Activated T-helper 1 cell treated with anti-CD3 and anti-CD28 coated beads, Interleukin-12 subunit alpha, Interleukin-12 subunit beta, Interleukin-2, Interleukin-4 antibody, amounts not matched to agents 30 ng/mL and 10 ng/mL and 1 ng/mL, durations not matched to agents 14 hours and 24 hours and 36 hours (primary cell): Measurements from ENCODE around the gene CYP11A1. TPM values are rescaled to one million over a fixed set of nuclear protein-coding genes. Genes with fewer than 3 reads are reported as not detected.

ENCODE experiments used
- DNase-seq: peaks from one replicate; pipeline ENCODE4 v3.0.0; 2021; ENCODE audit warnings: low spot score
- H3K27ac Mint-ChIP-seq: one replicate; pipeline ENCODE4 v1.8.0; 2021; ENCODE audit warnings: mild to moderate bottlenecking, mixed read lengths
- H3K27me3 Mint-ChIP-seq: one replicate; pipeline ENCODE4 v1.8.0; 2022; ENCODE audit warnings: mild to moderate bottlenecking, moderate library complexity, mixed read lengths; ENCODE audit not compliant: insufficient read depth
- H3K36me3 Mint-ChIP-seq: one replicate; pipeline ENCODE4 v1.8.0; 2021; ENCODE audit warnings: low read depth, mixed read lengths
- H3K4me1 Mint-ChIP-seq: one replicate; pipeline ENCODE4 v1.8.0; 2021; ENCODE audit warnings: low read depth, mixed read lengths
- H3K4me3 Mint-ChIP-seq: one replicate; pipeline ENCODE4 v1.8.0; 2021; ENCODE audit warnings: mild to moderate bottlenecking, moderate library complexity, mixed read lengths
- H3K9me3 Mint-ChIP-seq: one replicate; pipeline ENCODE4 v1.8.0; 2021; ENCODE audit warnings: mixed read lengths
- intact Hi-C: fragments of 100-400 bp; cut with micrococcal nuclease; formaldehyde crosslinking; loops from one replicate; pipeline ENCODE4 v1.15.1; 2024
- total RNA-seq: library from RNA; stranded (reverse); gene quantifications from 2 replicates; pipeline ENCODE4 v1.2.3, GENCODE V29; 2022

The CYP11A1 gene
- total RNA-seq, 1 donor from 2014 or later, result not detected

- no peaks in the 10 kb centered on the region for H3K36me3 Mint-ChIP-seq
- H3K27me3 Mint-ChIP-seq, result no peaks in the 10 kb centered on the region
- H3K4me1 Mint-ChIP-seq, result peaks cover 77% of the 10 kb centered on the region
- peak; percentile 70 for DNase-seq
- H3K27ac Mint-ChIP-seq, result peak overlapping the region; percentile 76
- intact Hi-C loops, result loop anchor here (1.0 to 2.0 kb wide), 3 partner anchors 8 to 107 kb away; no protein-coding TSS in a partner anchor
- H3K4me3 Mint-ChIP-seq, result no peak overlapping the region
- H3K9me3 Mint-ChIP-seq, result no peaks in the 10 kb centered on the region
Measured at GRCh38 chr15:74382004-74382816, 14.8 kb upstream of the CYP11A1 start.

- Mint-ChIP-seq H3K9me3 (no peaks in the 10 kb centered on the region), H3K36me3 (no peaks in the 10 kb centered on the region), H3K27ac (peak overlapping the region; percentile 51), H3K4me1 (peaks cover 84% of the 10 kb centered on the region), H3K27me3 (no peaks in the 10 kb centered on the region), H3K4me3 (no peak overlapping the region)
- DNase-seq, result no peak
- intact Hi-C loops, result no loop called here
Measured at GRCh38 chr15:74381481-74381880, 14.0 kb upstream of the CYP11A1 start.

- intact Hi-C loops, result no loop called here
- Mint-ChIP-seq H3K4me1 (peaks cover 86% of the 10 kb centered on the region), H3K4me3 (no peak overlapping the region), H3K9me3 (no peaks in the 10 kb centered on the region), H3K27me3 (no peaks in the 10 kb centered on the region), H3K27ac (peak overlapping the region; percentile 51), H3K36me3 (no peaks in the 10 kb centered on the region)
- DNase-seq, result no peak
Measured at GRCh38 chr15:74381190-74381453, 13.7 kb upstream of the CYP11A1 start.

- intact Hi-C loops, result no loop called here
Measured at GRCh38 chr15:74380361-74381189, 13.1 kb upstream of the CYP11A1 start.

DNA sequence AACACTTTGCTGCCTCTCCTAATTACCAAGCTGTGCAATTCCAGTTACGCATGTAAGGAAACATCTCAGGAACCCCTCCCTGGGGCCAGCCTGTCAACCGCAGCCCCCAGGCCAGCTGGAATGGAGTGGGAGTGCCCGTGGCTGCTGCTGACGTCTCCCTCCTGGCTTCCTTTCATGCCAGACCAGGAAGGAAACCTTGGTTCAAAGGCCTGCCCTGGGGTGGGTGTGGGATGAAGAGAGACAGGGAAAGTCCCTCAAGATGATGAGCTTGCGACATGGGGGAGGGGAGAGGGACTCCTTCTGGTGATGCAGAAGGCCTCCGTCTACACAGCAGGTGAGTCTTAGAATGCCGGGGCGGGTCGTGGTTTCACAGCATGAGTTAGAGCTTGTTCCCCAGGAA, 11.4 kb upstream of the CYP11A1 start:
- Mint-ChIP-seq H3K9me3 (no peaks in the 10 kb centered on the region), H3K36me3 (no peaks in the 10 kb centered on the region), H3K4me3 (peak overlapping the region; percentile 20), H3K27ac (peak overlapping the region; percentile 78), H3K27me3 (no peaks in the 10 kb centered on the region), H3K4me1 (peaks cover 84% of the 10 kb centered on the region)
- intact Hi-C loops, result loop anchor here (1.0 kb wide), 2 partner anchors 24 to 82 kb away; partner anchors contain the start of gene UBL7
- DNase-seq, result peak; percentile 51

More at GRCh38 chr15:74380361-74381189, 13.1 kb upstream of the CYP11A1 start:
- H3K27ac Mint-ChIP-seq, result peak overlapping the region; percentile 76
- H3K9me3 Mint-ChIP-seq, result no peaks in the 10 kb centered on the region
- H3K4me1 Mint-ChIP-seq, result peaks cover 88% of the 10 kb centered on the region
- peak overlapping the region; percentile 9 for H3K4me3 Mint-ChIP-seq
- no peaks in the 10 kb centered on the region for H3K36me3 Mint-ChIP-seq
- DNase-seq, result no peak
- no peaks in the 10 kb centered on the region for H3K27me3 Mint-ChIP-seq

- Mint-ChIP-seq H3K9me3 (no peaks in the 10 kb centered on the region), H3K27me3 (no peaks in the 10 kb centered on the region), H3K27ac (peak overlapping the region; percentile 78), H3K36me3 (no peaks in the 10 kb centered on the region), H3K4me1 (peaks cover 83% of the 10 kb centered on the region), H3K4me3 (peak overlapping the region; percentile 20)
- intact Hi-C loops, result no loop called here
- DNase-seq, result no peak
Measured at GRCh38 chr15:74377831-74378766, 10.7 kb upstream of the CYP11A1 start.

GRCh38 chr15:74376825-74377581, 9.6 kb upstream of the CYP11A1 start:
- intact Hi-C loops, result no loop called here
- Mint-ChIP-seq H3K4me3 (no peak overlapping the region), H3K36me3 (no peaks in the 10 kb centered on the region), H3K4me1 (peaks cover 72% of the 10 kb centered on the region), H3K27me3 (peaks cover 6% of the 10 kb centered on the region), H3K9me3 (no peaks in the 10 kb centered on the region), H3K27ac (no peak overlapping the region)
- no peak for DNase-seq

DNA sequence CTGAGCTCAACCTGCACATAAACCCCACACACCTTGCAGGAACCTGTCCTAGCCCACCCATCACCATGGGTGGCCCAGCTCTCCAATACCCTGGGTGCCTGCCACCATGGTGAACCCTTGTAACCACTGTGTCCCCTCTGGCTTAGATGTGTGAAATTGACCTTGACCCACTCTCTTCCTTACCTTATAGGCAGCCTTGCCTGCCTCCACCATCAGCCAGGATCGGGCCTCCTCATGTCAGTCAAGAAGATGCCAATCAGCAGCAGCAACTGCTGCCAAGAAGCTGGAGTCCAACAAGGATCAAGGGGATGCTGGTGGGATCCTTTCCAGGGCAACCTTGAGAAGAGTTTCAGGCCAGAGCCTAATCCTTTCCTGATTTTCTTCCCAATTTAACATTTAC, 8.8 kb upstream of the CYP11A1 start:
- Mint-ChIP-seq H3K4me1 (peaks cover 66% of the 10 kb centered on the region), H3K36me3 (no peaks in the 10 kb centered on the region), H3K27ac (no peak overlapping the region), H3K9me3 (no peaks in the 10 kb centered on the region), H3K27me3 (peaks cover 10% of the 10 kb centered on the region), H3K4me3 (no peak overlapping the region)
- no peak for DNase-seq
- intact Hi-C loops, result no loop called here

GRCh38 chr15:74375303-74375693, 7.9 kb upstream of the CYP11A1 start:
- H3K36me3 Mint-ChIP-seq, result no peaks in the 10 kb centered on the region
- peak overlapping the region; percentile 85 for H3K4me3 Mint-ChIP-seq

DNA sequence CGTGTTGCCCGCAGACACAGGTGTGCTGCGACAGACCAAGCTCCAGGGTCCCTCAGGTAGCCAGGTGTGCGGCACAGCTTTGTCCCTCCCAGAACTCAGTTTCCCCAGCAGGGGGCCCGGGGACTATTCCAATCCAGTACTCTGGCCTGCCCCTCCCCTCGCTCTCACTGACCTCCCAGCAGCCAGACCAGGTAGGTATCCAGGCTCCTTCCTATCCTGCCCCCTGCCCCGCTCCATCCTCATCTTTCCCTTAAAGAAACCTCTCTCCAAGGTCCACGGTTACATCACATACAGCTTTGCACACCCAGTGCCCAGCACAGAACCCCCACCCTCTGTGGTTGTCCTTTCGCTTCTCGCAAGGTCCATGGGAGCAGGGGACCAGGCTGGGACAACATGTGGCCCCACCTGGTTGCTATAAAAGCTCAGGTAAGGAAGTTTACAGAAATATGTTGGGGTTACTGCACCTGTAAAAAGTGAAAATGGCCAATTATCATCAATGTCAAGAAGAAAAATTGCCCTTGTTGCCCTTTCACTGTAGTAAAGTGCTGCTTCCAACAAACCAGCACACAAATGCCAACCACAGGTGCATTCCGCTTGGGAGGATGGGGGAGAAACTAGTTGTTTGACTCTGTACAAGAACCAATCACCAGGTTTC, 7.3 kb upstream of the CYP11A1 start:
- peak overlapping the region; percentile 8 for H3K27ac Mint-ChIP-seq
- peaks cover 56% of the 10 kb centered on the region for H3K4me1 Mint-ChIP-seq
- H3K36me3 Mint-ChIP-seq, result no peaks in the 10 kb centered on the region
- DNase-seq, result no peak
- no peaks in the 10 kb centered on the region for H3K9me3 Mint-ChIP-seq
- H3K27me3 Mint-ChIP-seq, result peaks cover 20% of the 10 kb centered on the region
- peak overlapping the region; percentile 85 for H3K4me3 Mint-ChIP-seq
- intact Hi-C loops, result loop anchor here (1.0 to 5.0 kb wide), 8 partner anchors 8 to 578 kb away; partner anchors contain the start of genes CLK3, COX5A and UBL7

More at GRCh38 chr15:74375303-74375693, 7.9 kb upstream of the CYP11A1 start:
- Mint-ChIP-seq H3K27me3 (peaks cover 16% of the 10 kb centered on the region), H3K27ac (peak overlapping the region; percentile 8), H3K9me3 (no peaks in the 10 kb centered on the region), H3K4me1 (peaks cover 56% of the 10 kb centered on the region)
- DNase-seq, result peak; percentile 78
- intact Hi-C loops, result loop anchor here (1.0 kb wide), 3 partner anchors 63 to 167 kb away; no protein-coding TSS in a partner anchor
